Uterus (tissue), 4 donors: ENCODE data around the gene SCUBE1. TPM values are rescaled to one million over a fixed set of nuclear protein-coding genes. Genes with fewer than 3 reads are reported as not detected.

ENCODE experiments used
- DNase-seq, 2 donors: peaks; one replicate each; pipeline ENCODE4 v3.0.0-alpha.2; 2019 to 2020
- H3K27ac ChIP-seq, 2 donors: fragments of 200-600 bp; sonication (generic); 1 replicate in 1 of 2; 2 replicates in 1 of 2; pipeline ENCODE4 v1.5.1; 2016 to 2018
- H3K27me3 ChIP-seq, 2 donors: fragments of 200-600 bp; sonication (generic); one replicate each; pipeline ENCODE4 v1.5.1; 2018 to 2019; ENCODE audit warnings: control low read depth in 1 of 2
- H3K36me3 ChIP-seq, 2 donors: fragments of 200-600 bp; sonication (generic); one replicate each; pipeline ENCODE4 v1.5.1; 2019; ENCODE audit warnings: control low read depth in 1 of 2
- H3K4me1 ChIP-seq, 2 donors: fragments of 200-600 bp; sonication (generic); one replicate each; pipeline ENCODE4 v1.5.1; 2018 to 2019; ENCODE audit warnings: control low read depth in 1 of 2
- H3K4me3 ChIP-seq, 2 donors: fragments of 200-600 bp; sonication (generic); 1 replicate in 1 of 2; 2 replicates in 1 of 2; pipeline ENCODE4 v1.5.1; 2018 to 2019; ENCODE audit warnings: mild to moderate bottlenecking in 1 of 2
- H3K9me3 ChIP-seq, 2 donors: fragments of 200-600 bp; sonication (generic); one replicate each; pipeline ENCODE4 v1.5.1; 2019; ENCODE audit warnings: control low read depth in 1 of 2
- CTCF ChIP-seq, 4 experiments: fragments of 200-600 bp in 2 of 4; fragments of 450-650 bp in 2 of 4; sonication (generic) in 2 of 4; IDR thresholded peaks; one replicate each; pipeline ENCODE4 v1.5.1; 2016 to 2019; ENCODE audit warnings: antibody characterized with exemption in 4 of 4, mild to moderate bottlenecking in 2 of 4, moderate library complexity in 1 of 4
- POLR2A ChIP-seq, 2 donors: fragments of 450-650 bp; IDR thresholded peaks; one replicate each; pipeline ENCODE4 v1.6.1; 2016; ENCODE audit warnings: antibody characterized with exemption in 2 of 2, mild to moderate bottlenecking in 1 of 2, moderate library complexity in 1 of 2
- intact Hi-C: fragments of 100-400 bp; cut with DNase I; formaldehyde crosslinking; loops from one replicate; pipeline ENCODE4 v1.15.1; 2023; ENCODE audit warnings: low total_unique reads
- total RNA-seq, 4 donors: library from RNA; depleted of rRNA in 3 of 4; stranded (reverse); fragments of >200 nt in 3 of 4; gene quantifications; one replicate each; pipeline versions ENCODE4 v1.1.0 to v1.2.4, GENCODE V29; 2014 to 2023
- donor health status: DM: yes; HTN: yes; CAD: no.

Gene SCUBE1
- total RNA-seq, 4 donors from 2014 or later: 0.14 to 1.7 (median 0.26) TPM; not detected in 1

- TF ChIP-seq POLR2A (IDR thresholded peaks at IDR 0.05) (no peak), CTCF (IDR thresholded peaks at IDR 0.05) (no peak)
- Histone ChIP-seq H3K27ac (no peak overlapping the region), H3K9me3 (no peaks in the 10 kb centered on the region), H3K4me3 (no peak overlapping the region), H3K36me3 (no peaks in the 10 kb centered on the region), H3K27me3 (no peaks in the 10 kb centered on the region), H3K4me1 (no peaks in the 10 kb centered on the region)
- DNase-seq: no peak
- intact Hi-C loops: no loop called here
These were observed 132.3 kb downstream of the SCUBE1 start for GRCh38 chr22:43210631-43211515.

DNA sequence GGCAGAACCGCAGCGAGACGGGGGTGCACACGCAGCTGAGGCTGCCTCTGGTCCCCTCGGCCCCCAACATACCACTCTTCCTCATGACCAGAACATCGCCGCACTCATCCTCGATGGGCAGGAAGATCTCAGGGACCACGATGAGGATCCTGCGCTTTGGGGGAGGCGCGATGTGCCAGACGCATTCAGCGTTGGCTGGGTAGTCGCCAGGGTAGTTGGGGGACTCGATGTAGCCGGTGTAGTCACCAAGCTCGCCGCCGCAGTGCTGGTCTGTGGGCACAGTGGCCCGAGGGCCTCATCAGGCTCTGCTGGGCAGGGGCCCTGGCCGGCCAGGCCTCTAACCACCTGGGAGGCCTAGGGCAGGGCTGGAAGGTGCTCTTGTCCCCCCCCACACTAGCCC lies 133.2 kb downstream of the SCUBE1 start:
- no peak overlapping the region for H3K4me3 ChIP-seq
- TF ChIP-seq CTCF (IDR thresholded peaks at IDR 0.05): no peak
- no peak for TF ChIP-seq POLR2A (IDR thresholded peaks at IDR 0.05)
- H3K4me1 ChIP-seq: no peaks in the 10 kb centered on the region
- no peak overlapping the region for H3K27ac ChIP-seq
- intact Hi-C loops: loop anchor here (10.0 kb wide), 1 partner anchor 55 kb away; no protein-coding TSS in a partner anchor
- no peaks in the 10 kb centered on the region for H3K9me3 ChIP-seq
- H3K27me3 ChIP-seq: no peaks in the 10 kb centered on the region
- DNase-seq: no peak
- H3K36me3 ChIP-seq: no peaks in the 10 kb centered on the region

GRCh38 chr22:43209523-43209890 lies 133.7 kb downstream of the SCUBE1 start:
- no peaks in the 10 kb centered on the region for H3K36me3 ChIP-seq
- H3K4me3 ChIP-seq: no peak overlapping the region
- no peak for TF ChIP-seq POLR2A (IDR thresholded peaks at IDR 0.05)
- no peak for TF ChIP-seq CTCF (IDR thresholded peaks at IDR 0.05)
- H3K27me3 ChIP-seq: no peaks in the 10 kb centered on the region
- no peaks in the 10 kb centered on the region for H3K9me3 ChIP-seq
- intact Hi-C loops: loop anchor here (10.0 kb wide), 1 partner anchor 55 kb away; no protein-coding TSS in a partner anchor
- no peaks in the 10 kb centered on the region for H3K4me1 ChIP-seq
- no peak overlapping the region for H3K27ac ChIP-seq
- no peak for DNase-seq

DNA sequence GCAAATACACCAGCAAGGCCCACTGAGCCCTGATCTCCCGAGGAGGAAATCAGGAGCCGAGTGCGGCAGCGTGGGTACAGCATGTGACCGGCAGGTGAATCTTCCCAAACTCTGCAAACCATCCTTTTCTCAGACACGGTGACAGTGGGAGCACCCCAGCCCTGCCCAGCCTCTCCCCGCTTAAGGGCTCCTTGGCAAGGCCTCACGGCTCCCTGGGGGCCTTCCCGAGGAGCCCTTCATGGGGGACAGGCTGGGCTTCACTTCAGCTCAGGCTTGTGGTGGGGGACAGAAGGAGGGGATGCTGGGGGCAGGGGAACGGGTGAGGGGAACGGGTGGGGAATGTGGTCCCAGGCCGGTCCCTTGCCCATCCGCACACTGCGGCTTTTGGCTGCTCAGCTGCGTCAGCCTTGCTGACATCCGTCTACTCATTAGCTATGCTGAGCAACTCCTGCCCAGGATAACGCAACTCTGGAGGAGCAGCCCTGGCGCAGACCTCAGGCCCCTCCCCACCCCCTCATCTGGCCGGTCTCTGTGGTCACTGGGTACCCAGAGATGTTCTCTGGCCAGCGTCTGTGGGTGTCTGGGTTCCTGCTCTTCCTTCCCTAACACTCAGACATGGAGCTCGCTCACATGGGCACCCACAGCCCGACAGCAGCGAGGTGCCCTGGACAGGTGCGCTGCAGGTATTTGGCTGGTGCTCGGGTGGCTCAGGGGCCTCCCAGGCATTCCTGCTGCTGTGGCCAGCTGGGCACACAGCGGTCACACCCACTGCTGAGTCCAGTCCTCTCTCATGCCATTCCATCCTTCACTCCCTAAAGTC lies 134.3 kb downstream of the SCUBE1 start:
- Histone ChIP-seq H3K4me3 (no peak overlapping the region), H3K9me3 (no peaks in the 10 kb centered on the region), H3K36me3 (no peaks in the 10 kb centered on the region), H3K27me3 (no peaks in the 10 kb centered on the region), H3K4me1 (no peaks in the 10 kb centered on the region), H3K27ac (no peak overlapping the region)
- TF ChIP-seq CTCF (IDR thresholded peaks at IDR 0.05) (no peak), POLR2A (IDR thresholded peaks at IDR 0.05) (no peak)
- no peak for DNase-seq
- intact Hi-C loops: loop anchor here (10.0 kb wide), 1 partner anchor 56 kb away; no protein-coding TSS in a partner anchor
